K562 (cell line): ENCODE measurements around the gene CALML6. TPM values are rescaled to one million over a fixed set of nuclear protein-coding genes. Genes with fewer than 3 reads are reported as not detected.

Source experiments
- ETV5 ChIP-seq: sonication (generic); formaldehyde crosslinking; IDR thresholded peaks from 2 replicates; pipeline ENCODE4 v1.4.0; 2020; ENCODE audit warnings: low read depth, mild to moderate bottlenecking, missing genetic modification reagents
- GTF2F1 ChIP-seq: IDR thresholded peaks from 2 replicates; pipeline ENCODE4 v1.6.1; 2011; ENCODE audit warnings: low read depth, low read length, improper control_type of control experiment
- HNRNPLL ChIP-seq: fragments of 200-400 bp; formaldehyde crosslinking; IDR thresholded peaks from 2 replicates; pipeline ENCODE4 v1.6.1; 2017; ENCODE audit warnings: low read length, low read depth, mild to moderate bottlenecking; ENCODE audit not compliant: poor library complexity, severe bottlenecking
- POLR2A ChIP-seq: fragments of 450-650 bp; conservative IDR thresholded peaks from 2 replicates; pipeline ENCODE4 v1.6.1; 2016
- SMAD4 ChIP-seq: fragments of 250-450 bp; sonication (Bioruptor Pico); conservative IDR thresholded peaks from 2 replicates; pipeline ENCODE4 v1.8.0; 2021; ENCODE audit warnings: inconsistent platforms, mild to moderate bottlenecking, moderate library complexity
- polyA plus RNA-seq, 8 experiments: library from polyadenylated mRNA; depleted of rRNA in 4 of 8; stranded (reverse) in 5 of 8; unstranded in 3 of 8; fragments of >200 nt; fragmentation: Nextera tagmentation in 2 of 8; fragmentation: Illumina TruSeq in 1 of 8; extraction: Ambion mirVana in 2 of 8; extraction: Trizol in 1 of 8; gene quantifications; 2 replicates each; pipeline versions ENCODE4 v1.2.1 to v1.2.3, GENCODE V29; 2011 to 2014; ENCODE audit warnings: inconsistent platforms in 1 of 8, missing spikeins in 1 of 8
- total RNA-seq, 7 experiments: library from RNA; depleted of rRNA in 6 of 7; stranded (reverse); fragments of >200 nt in 6 of 7; fragmentation: Illumina TruSeq in 2 of 7; extraction: Trizol in 2 of 7; gene quantifications; 2 replicates each; pipeline versions ENCODE4 v1.2.1 to v1.2.3, GENCODE V29; 2011 to 2021; ENCODE audit warnings: low replicate concordance in 1 of 7
- TF ChIP-seq, protein P1 (sequence below): sonication (generic); formaldehyde crosslinking; IDR thresholded peaks from 2 replicates; pipeline ENCODE4 v1.8.0; 2023; ENCODE audit warnings: mild to moderate bottlenecking, missing genetic modification reagents
- TF ChIP-seq, protein P2 (sequence below): fragments of 250-450 bp; sonication (Bioruptor Pico); IDR thresholded peaks from 2 replicates; pipeline ENCODE4 v1.4.0; 2020
- TF ChIP-seq, protein P3 (sequence below): fragments of 450-650 bp; IDR thresholded peaks from 2 replicates; pipeline ENCODE4 v1.6.1; 2016; ENCODE audit warnings: borderline replicate concordance
- TF ChIP-seq, protein P4 (sequence below): fragments of 450-650 bp; IDR thresholded peaks from 2 replicates; pipeline ENCODE4 v1.7.1; 2018; ENCODE audit warnings: mild to moderate bottlenecking, low read depth; ENCODE audit not compliant: partially characterized antibody
- TF ChIP-seq, protein P5 (sequence below): fragments of 450-650 bp; formaldehyde crosslinking; IDR thresholded peaks from 2 replicates; pipeline ENCODE4 v1.4.0; 2020; ENCODE audit warnings: mild to moderate bottlenecking, mixed read lengths

CALML6 gene
- total and polyA plus RNA-seq, 9 of the 15 experiments (the other 6 are each of a cell fraction or from before 2014, with no cell fraction given) = 0.14 TPM; not detected in 8

DNA sequence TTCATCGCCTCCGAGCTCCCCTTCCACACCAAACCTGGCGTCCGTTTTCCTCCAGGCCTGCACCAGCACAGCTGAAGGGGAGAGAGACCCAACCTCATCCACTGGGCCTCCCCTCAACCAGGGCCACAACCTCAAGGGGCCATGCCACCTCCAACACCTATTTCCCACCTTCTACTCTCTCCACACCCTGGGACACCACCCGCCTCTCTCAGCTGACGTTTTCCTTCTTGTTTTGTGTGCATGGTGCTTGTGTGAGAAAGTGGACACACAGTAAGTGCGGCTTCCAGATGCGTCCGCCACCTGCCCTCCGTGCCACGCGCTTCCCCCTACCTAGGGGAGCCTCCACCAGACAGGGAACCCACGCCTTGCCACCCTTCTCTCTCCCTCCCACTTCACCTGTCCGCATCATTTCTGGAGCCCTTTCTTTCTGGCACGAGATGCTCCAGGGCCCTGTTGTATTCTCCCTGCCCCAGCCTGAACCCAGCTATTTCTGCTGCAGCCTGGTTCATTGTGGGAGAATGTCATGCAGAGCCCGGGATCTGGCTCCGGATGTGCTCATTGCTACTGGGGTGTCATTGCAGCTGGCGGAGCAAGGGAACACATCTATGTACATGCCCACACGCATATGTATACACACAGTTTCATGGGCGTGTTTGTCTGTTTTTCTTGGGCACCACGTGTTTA lies 22.8 kb upstream of the CALML6 start (continued):
- no peak for TF ChIP-seq ETV5 (CRISPR knock-in tag)
- no peak for TF ChIP-seq GTF2F1
- TF ChIP-seq HNRNPLL = no peak
- TF ChIP-seq, protein P1, sequence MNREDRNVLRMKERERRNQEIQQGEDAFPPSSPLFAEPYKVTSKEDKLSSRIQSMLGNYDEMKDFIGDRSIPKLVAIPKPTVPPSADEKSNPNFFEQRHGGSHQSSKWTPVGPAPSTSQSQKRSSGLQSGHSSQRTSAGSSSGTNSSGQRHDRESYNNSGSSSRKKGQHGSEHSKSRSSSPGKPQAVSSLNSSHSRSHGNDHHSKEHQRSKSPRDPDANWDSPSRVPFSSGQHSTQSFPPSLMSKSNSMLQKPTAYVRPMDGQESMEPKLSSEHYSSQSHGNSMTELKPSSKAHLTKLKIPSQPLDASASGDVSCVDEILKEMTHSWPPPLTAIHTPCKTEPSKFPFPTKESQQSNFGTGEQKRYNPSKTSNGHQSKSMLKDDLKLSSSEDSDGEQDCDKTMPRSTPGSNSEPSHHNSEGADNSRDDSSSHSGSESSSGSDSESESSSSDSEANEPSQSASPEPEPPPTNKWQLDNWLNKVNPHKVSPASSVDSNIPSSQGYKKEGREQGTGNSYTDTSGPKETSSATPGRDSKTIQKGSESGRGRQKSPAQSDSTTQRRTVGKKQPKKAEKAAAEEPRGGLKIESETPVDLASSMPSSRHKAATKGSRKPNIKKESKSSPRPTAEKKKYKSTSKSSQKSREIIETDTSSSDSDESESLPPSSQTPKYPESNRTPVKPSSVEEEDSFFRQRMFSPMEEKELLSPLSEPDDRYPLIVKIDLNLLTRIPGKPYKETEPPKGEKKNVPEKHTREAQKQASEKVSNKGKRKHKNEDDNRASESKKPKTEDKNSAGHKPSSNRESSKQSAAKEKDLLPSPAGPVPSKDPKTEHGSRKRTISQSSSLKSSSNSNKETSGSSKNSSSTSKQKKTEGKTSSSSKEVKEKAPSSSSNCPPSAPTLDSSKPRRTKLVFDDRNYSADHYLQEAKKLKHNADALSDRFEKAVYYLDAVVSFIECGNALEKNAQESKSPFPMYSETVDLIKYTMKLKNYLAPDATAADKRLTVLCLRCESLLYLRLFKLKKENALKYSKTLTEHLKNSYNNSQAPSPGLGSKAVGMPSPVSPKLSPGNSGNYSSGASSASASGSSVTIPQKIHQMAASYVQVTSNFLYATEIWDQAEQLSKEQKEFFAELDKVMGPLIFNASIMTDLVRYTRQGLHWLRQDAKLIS (CRISPR knock-in tag) = no peak
- no peak for TF ChIP-seq SMAD4 (CRISPR knock-in tag)
- TF ChIP-seq, protein P2, sequence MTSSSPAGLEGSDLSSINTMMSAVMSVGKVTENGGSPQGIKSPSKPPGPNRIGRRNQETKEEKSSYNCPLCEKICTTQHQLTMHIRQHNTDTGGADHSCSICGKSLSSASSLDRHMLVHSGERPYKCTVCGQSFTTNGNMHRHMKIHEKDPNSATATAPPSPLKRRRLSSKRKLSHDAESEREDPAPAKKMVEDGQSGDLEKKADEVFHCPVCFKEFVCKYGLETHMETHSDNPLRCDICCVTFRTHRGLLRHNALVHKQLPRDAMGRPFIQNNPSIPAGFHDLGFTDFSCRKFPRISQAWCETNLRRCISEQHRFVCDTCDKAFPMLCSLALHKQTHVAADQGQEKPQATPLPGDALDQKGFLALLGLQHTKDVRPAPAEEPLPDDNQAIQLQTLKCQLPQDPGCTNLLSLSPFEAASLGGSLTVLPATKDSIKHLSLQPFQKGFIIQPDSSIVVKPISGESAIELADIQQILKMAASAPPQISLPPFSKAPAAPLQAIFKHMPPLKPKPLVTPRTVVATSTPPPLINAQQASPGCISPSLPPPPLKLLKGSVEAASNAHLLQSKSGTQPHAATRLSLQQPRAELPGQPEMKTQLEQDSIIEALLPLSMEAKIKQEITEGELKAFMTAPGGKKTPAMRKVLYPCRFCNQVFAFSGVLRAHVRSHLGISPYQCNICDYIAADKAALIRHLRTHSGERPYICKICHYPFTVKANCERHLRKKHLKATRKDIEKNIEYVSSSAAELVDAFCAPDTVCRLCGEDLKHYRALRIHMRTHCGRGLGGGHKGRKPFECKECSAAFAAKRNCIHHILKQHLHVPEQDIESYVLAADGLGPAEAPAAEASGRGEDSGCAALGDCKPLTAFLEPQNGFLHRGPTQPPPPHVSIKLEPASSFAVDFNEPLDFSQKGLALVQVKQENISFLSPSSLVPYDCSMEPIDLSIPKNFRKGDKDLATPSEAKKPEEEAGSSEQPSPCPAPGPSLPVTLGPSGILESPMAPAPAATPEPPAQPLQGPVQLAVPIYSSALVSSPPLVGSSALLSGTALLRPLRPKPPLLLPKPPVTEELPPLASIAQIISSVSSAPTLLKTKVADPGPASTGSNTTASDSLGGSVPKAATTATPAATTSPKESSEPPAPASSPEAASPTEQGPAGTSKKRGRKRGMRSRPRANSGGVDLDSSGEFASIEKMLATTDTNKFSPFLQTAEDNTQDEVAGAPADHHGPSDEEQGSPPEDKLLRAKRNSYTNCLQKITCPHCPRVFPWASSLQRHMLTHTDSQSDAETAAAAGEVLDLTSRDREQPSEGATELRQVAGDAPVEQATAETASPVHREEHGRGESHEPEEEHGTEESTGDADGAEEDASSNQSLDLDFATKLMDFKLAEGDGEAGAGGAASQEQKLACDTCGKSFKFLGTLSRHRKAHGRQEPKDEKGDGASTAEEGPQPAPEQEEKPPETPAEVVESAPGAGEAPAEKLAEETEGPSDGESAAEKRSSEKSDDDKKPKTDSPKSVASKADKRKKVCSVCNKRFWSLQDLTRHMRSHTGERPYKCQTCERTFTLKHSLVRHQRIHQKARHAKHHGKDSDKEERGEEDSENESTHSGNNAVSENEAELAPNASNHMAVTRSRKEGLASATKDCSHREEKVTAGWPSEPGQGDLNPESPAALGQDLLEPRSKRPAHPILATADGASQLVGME = 0 out of 2 replicates have a peak, but pooled peaks have one; percentile 52
- TF ChIP-seq POLR2A = no peak
- TF ChIP-seq, protein P3, sequence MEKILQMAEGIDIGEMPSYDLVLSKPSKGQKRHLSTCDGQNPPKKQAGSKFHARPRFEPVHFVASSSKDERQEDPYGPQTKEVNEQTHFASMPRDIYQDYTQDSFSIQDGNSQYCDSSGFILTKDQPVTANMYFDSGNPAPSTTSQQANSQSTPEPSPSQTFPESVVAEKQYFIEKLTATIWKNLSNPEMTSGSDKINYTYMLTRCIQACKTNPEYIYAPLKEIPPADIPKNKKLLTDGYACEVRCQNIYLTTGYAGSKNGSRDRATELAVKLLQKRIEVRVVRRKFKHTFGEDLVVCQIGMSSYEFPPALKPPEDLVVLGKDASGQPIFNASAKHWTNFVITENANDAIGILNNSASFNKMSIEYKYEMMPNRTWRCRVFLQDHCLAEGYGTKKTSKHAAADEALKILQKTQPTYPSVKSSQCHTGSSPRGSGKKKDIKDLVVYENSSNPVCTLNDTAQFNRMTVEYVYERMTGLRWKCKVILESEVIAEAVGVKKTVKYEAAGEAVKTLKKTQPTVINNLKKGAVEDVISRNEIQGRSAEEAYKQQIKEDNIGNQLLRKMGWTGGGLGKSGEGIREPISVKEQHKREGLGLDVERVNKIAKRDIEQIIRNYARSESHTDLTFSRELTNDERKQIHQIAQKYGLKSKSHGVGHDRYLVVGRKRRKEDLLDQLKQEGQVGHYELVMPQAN = no peak; the same call in 1 of the 2 replicates
- TF ChIP-seq, protein P4, sequence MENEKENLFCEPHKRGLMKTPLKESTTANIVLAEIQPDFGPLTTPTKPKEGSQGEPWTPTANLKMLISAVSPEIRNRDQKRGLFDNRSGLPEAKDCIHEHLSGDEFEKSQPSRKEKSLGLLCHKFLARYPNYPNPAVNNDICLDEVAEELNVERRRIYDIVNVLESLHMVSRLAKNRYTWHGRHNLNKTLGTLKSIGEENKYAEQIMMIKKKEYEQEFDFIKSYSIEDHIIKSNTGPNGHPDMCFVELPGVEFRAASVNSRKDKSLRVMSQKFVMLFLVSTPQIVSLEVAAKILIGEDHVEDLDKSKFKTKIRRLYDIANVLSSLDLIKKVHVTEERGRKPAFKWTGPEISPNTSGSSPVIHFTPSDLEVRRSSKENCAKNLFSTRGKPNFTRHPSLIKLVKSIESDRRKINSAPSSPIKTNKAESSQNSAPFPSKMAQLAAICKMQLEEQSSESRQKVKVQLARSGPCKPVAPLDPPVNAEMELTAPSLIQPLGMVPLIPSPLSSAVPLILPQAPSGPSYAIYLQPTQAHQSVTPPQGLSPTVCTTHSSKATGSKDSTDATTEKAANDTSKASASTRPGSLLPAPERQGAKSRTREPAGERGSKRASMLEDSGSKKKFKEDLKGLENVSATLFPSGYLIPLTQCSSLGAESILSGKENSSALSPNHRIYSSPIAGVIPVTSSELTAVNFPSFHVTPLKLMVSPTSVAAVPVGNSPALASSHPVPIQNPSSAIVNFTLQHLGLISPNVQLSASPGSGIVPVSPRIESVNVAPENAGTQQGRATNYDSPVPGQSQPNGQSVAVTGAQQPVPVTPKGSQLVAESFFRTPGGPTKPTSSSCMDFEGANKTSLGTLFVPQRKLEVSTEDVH = no peak
- TF ChIP-seq, protein P5, sequence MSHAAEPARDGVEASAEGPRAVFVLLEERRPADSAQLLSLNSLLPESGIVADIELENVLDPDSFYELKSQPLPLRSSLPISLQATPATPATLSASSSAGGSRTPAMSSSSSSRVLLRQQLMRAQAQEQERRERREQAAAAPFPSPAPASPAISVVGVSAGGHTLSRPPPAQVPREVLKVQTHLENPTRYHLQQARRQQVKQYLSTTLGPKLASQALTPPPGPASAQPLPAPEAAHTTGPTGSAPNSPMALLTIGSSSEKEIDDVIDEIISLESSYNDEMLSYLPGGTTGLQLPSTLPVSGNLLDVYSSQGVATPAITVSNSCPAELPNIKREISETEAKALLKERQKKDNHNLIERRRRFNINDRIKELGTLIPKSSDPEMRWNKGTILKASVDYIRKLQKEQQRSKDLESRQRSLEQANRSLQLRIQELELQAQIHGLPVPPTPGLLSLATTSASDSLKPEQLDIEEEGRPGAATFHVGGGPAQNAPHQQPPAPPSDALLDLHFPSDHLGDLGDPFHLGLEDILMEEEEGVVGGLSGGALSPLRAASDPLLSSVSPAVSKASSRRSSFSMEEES (CRISPR knock-in tag) = no peak
